ENCODE results near the gene LRRK1.

The LRRK1 gene

DNA sequence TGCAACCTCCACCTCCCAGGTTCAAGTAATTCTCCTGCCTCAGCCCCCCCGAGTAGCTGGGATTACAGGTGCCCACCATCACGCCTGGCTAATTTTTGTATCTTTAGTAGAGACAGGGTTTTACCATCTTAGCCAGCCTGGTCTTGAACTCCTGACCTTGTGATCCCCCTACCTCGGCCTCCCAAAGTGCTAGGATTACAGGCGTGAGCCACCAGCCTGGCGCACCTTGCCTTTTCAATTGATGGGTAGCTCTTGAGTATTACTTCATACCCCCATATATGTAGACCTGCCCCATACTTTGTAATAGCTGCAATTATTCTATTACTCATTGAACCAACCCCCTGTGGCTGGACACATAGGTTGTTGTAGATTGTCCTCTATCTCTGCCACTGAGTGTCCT, 101.3 kb downstream of the LRRK1 start:
- in situ Hi-C loops (cut with MboI; ENCODE audit: low sequenced_read_pairs): no loop called here

DNA sequence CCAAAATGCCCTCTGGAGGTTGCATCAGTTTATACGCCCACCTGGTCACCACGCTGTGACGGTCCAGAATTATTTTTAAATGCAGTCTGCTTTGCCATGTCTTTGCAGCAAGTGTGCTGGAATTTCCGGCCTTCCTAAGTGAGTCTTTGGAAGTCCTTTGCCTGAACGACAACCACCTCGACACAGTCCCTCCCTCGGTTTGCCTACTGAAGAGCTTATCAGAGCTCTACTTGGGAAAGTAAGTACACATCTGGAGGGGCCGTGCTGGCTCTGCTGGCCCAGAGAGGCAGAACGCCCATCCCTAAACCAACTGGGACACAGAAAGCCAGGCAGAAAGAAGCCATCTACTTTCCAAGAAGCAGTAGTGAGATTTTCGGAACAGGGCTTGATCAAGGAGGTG, 101.8 kb downstream of the LRRK1 start:
- in situ Hi-C loops (cut with MboI; ENCODE audit: low sequenced_read_pairs): no loop called here

DNA sequence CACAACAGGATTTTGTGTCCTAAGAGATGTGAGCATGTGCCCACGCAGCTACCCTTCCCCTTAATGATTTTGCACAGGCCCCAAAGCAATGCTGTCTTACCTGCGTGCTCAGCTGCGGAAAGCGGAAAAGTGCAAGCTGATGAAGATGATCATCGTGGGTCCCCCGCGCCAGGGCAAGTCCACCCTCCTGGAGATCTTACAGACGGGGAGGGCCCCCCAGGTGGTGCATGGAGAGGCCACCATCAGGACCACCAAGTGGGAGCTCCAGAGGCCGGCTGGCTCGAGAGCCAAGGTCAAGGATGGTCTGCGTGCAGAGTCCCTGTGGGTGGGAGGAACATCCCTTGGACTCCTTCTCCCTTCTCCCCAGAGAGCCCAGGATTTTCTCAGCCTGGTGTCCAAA, 103.1 kb downstream of the LRRK1 start:
- in situ Hi-C loops (cut with MboI; ENCODE audit: low sequenced_read_pairs): no loop called here

DNA sequence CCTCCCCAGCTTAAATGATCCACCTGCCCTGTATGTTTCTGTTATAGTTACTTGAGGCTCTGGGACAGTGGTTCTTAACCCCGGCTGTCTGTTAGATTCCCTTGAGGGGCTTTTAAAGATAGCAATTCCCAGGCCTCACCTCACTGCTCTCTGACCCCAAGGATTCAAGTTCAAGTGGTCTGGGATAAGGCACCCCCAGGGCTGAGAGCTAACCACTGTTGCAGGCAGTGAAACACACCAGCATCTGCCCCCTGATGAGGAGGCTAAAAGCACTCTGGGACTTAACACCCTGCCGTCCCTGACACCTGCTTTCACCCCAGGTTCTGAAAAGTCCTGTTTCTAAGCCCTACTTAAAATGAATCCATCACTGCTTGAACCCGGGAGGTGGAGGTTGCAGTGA, 103.7 kb downstream of the LRRK1 start:
- in situ Hi-C loops (cut with MboI; ENCODE audit: low sequenced_read_pairs): no loop called here

DNA sequence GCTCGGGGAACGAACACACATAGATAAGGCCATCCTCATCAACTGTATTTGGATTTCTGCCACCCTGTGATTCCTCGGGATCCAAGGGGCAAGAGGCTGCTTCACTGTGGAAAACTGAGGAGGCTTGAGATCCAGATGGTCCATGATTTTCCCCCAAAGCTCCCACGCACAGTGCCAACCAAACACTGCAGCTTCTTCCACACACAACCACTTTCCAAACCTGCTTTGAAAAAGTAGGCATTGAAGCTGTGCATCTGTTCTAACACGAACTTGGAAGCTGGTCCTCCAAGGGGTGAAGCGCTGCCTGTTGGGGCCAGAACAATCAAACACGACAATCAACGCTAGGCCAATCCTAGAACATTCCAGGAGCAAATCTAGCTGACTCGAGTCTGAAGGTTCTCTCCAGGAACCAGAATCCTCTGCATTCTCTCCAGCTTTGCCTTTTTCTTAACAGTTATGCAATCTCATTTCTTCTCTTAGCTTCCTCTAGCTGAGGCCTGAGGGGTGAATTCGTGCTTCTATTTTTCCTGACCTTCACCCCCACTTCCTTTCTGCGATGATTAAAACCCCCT, 104.4 kb downstream of the LRRK1 start:
- in situ Hi-C loops (cut with MboI; ENCODE audit: low sequenced_read_pairs): no loop called here

DNA sequence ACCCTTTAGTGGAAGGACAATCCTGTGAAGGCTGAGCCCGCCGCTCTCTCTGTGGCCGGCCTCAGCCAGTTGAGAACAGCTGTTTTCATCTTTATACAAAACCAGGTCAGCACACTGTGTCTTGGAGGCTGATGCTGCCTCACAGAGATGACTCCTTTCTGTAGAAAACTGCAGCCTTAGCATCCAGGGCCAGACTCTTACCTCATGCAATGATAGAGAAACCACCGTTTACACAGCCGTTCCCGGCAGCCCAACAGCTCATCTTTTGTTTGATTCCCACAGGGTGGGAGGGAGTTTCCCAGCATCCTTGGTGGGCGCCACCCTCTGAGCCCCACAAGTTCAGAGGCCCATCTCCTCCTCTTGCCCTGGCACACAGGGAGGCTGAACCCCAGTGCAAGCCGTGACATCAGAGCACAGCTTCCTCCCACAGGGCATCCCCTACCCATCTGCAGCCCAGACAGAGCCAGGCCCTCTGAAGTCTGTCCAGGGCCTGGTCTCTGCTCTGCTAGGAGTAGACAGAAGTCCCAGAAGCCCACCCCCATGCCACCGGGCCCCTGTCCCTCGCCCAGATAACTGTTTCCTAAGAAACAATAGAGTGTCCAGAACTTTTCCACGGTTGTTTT, 105.0 kb downstream of the LRRK1 start:
- in situ Hi-C loops (cut with MboI; ENCODE audit: low sequenced_read_pairs): no loop called here

DNA sequence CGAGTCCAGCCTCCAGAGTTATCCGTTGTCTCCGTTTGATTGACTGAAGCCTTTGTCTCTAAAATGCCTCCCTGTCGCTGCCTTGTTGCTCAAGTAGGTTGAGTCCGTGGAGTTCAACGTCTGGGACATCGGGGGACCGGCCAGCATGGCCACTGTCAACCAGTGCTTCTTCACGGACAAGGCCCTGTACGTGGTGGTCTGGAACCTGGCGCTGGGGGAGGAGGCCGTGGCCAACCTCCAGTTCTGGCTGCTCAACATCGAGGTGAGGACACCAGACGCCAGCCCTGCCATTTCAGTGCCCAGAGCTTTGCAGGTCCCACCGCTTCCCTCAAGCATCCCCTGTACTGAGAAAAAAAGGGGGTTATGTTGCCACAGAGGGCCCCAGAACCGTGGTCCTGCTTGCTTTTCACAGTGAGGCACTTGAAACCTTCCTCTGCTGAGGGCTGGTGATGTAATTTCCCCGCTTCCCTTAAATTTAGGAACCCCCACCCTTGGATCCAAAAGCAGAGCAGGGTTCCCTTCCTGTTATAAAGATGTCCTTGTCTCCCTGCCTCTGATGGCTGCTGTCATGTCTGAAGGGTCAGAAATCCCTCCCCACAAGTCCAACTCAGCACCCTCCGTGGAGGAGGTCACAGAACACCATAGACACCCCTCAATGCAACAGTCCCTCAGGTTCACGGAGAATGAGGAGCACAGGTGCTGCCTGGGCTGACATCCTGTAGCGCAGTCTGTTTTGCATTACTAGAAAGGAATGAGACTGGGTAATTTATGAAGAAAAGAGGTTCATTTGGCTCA, 105.7 kb downstream of the LRRK1 start:
- in situ Hi-C loops (cut with MboI; ENCODE audit: low sequenced_read_pairs): loop anchor here (25.0 kb wide), 1 partner anchor 237 kb away; the partner anchor contains the start of gene CHSY1

DNA sequence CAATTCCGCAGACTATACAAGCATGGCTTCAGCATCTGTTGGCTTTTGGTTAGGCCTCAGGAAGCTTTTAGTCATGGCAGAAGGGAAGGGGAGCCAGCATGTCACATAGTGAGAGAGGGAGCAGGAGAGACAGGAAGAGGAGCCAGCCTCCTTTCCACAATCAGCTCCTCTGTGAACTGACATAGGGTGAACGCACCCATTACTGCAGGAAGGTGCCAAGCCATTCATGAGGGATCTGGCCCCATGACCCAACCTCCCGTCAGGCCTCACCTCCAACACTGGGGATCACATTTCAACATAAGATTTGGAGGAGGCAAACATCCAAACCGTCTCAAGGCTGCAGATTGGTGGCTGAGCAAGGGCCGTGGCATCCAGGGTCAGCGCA, 106.3 kb downstream of the LRRK1 start:
- in situ Hi-C loops (cut with MboI; ENCODE audit: low sequenced_read_pairs): loop anchor here (25.0 kb wide), 1 partner anchor 237 kb away; the partner anchor contains the start of gene CHSY1

DNA sequence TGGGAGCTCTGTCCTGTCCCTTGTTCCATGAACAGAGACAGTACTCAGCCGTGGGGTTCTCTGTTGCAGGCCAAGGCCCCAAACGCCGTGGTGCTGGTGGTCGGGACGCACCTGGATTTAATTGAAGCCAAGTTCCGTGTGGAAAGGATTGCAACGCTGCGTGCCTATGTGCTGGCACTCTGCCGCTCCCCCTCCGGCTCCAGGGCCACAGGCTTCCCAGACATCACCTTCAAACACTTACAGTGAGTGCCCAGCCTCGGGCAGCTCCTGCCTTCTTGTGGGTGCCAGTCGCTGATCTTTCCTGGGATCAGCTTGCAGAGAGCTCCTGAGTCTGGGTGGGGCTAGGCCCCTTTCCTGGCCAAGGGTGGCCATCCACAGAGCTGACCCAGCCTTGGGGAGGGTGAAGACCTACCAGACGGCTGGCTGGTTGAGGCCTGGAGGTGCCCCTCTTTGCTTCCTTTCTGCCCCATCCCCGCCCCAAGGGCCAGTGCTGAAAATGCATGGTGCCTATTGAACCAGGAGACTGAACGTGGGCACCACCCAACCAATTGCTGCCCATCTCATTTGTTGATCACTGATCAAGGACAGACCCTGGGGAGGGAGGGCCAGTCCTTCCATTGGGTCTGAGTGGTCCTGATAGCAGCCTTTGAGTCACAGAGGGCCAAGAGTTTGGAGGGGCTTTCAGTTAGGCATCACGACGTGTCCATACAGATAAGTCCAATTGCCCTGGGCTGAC, 106.9 kb downstream of the LRRK1 start:
- in situ Hi-C loops (cut with MboI; ENCODE audit: low sequenced_read_pairs): loop anchor here (25.0 kb wide), 1 partner anchor 236 kb away; the partner anchor contains the start of gene CHSY1

DNA sequence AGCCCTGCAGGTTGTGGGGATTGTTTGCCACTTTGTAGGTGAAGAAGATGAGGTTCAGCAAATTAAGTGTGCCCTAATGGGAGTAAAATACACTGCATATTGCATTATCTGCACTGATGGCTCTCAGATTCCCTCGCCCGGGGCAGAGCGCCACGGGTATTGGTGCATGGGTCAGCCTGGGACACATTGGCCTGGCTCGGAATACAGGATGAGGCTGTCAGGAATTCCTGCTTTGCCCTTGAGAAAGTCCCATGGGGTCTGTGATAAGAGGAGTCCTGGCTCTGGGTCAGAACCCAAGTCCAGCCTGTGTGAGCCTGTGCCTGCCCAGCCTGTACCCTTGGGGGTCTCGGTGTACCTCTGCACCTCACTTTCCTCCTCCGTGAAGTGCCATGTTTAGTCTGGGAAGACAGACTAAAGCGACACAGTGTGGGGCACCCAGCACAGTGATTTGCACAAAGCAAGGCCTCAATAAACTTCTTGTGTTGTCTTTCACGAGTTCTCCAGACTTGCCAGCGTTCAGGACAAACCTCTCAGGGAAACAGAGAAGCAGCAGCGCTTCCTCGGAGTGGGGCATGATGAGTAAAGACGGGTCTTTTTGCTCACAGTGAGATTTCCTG, 107.6 kb downstream of the LRRK1 start:
- in situ Hi-C loops (cut with MboI; ENCODE audit: low sequenced_read_pairs): loop anchor here (25.0 kb wide), 1 partner anchor 236 kb away; the partner anchor contains the start of gene CHSY1

DNA sequence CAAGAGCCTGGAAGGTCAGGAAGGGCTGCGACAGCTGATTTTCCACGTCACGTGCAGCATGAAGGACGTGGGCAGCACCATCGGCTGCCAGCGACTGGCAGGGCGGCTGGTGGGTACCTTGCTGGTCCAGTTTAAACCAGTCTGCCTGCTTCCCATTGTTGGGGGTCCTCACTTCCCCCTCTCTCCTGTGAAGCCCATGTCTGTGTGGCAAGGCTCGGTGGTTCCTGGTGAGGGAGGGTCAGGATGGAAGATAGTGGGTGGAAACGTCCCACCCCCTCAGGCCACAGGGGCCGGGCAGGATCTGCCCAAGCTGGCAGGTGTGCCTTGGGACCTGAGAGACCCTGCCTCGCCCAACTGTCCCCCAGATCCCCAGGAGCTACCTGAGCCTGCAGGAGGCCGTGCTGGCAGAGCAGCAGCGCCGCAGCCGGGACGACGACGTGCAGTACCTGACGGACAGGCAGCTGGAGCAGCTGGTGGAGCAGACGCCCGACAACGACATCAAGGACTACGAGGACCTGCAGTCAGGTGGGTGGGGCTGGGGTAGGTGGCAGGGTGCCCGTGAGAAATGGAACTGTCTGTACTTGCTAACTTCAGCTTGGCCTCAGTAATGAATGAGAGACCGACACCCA, 108.2 kb downstream of the LRRK1 start:
- in situ Hi-C loops (cut with MboI; ENCODE audit: low sequenced_read_pairs): loop anchor here (25.0 kb wide), 1 partner anchor 235 kb away; the partner anchor contains the start of gene CHSY1

DNA sequence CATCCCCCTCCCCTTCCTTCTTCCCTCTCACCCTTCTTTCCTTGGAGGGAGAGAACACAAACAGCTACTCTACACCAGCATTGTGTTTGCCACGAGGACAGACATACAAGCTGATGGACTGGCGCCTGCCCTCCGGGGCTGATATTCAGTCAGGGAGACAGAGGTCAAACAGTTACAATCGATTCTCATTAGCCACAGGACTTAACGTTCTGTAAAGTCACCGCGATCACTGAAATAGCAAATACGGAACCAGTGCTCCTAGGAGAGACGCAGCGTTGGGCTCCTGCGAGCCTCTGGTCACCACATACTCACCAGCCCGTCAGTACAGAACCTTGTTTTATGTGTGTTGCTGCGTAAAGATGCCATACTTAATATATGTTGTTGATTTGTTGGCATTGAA, 108.8 kb downstream of the LRRK1 start:
- in situ Hi-C loops (cut with MboI; ENCODE audit: low sequenced_read_pairs): loop anchor here (25.0 kb wide), 1 partner anchor 234 kb away; the partner anchor contains the start of gene CHSY1

DNA sequence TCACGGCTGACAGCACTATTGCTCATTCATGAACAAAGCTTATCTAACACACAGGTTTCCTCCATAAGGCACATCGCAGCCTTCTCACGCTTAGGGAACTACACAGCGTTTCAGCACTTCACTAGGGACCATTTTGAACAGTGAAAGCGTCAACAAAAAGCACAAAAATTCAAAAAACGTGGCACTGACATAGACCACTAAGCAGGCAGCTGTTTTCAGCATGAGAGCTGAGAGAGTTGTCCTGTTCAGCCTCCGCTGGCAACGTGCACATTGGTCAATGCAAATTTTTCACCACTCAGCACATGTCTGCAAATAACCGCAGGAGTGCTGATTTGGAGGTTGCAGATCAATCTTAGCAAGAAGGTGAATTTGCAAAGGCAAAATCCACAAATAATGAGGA, 109.2 kb downstream of the LRRK1 start:
- in situ Hi-C loops (cut with MboI; ENCODE audit: low sequenced_read_pairs): loop anchor here (25.0 kb wide), 1 partner anchor 234 kb away; the partner anchor contains the start of gene CHSY1

DNA sequence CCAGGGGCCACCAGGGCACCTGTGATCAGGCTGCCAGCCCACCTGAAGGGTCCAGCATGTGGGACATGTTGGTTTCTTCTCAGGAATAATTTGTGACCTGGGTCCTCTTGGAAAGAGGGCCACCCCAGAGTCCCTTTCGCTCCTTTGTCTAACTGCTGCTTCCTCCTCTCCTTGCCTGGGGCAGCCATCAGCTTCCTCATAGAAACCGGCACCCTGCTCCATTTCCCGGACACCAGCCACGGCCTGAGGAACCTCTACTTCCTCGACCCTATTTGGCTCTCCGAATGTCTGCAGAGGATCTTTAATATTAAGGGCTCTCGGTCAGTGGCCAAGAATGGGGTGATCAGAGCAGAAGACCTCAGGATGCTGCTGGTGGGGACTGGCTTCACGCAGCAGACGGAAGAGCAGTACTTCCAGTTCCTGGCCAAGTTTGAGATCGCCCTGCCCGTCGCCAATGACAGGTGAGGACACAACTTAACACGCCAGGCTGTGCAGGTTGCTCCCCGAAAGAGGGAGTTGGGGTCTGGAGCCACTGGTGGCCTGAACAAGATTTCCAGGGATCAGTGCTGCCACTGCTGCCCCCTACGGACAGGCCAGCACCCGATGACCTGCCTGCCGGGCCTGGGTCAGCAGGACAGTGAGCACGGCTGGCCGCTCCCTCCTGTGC, 109.7 kb downstream of the LRRK1 start:
- in situ Hi-C loops (cut with MboI; ENCODE audit: low sequenced_read_pairs): loop anchor here (25.0 kb wide), 1 partner anchor 233 kb away; the partner anchor contains the start of gene CHSY1

DNA sequence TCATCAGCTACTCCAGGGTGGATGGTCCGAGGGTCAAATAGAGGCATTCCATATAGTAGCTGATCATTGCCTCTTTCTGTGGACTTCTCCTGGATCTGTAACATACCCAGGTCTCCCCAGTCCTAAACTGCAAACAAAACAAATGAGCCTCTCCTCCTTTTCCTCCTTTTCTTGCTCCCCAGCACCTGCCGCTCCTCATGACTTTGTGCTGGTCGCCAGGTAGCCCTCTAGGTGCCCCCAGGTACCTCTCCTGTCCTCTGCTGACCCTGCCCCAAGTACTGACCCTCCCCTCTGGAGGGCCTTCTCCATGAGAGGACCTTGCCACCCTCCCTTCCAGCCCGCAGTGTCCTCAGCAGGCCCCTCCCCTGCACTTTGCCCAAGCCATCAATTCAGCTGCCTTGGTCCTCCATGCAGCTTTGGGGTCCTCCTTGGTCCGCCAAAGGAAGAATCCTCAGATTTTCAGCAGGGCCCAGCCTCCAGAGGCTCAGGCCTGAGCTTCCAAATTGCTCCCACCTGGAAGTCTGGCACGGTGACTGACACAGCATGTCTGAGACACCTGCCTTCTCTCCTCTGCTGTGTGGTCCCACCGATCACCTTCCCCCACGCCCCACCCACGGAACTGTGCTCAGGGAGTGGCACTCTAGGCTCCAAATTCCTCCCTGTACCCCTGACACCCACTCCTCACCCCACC, 111.0 kb downstream of the LRRK1 start:
- in situ Hi-C loops (cut with MboI; ENCODE audit: low sequenced_read_pairs): loop anchor here (25.0 kb wide), 1 partner anchor 232 kb away; the partner anchor contains the start of gene CHSY1

DNA sequence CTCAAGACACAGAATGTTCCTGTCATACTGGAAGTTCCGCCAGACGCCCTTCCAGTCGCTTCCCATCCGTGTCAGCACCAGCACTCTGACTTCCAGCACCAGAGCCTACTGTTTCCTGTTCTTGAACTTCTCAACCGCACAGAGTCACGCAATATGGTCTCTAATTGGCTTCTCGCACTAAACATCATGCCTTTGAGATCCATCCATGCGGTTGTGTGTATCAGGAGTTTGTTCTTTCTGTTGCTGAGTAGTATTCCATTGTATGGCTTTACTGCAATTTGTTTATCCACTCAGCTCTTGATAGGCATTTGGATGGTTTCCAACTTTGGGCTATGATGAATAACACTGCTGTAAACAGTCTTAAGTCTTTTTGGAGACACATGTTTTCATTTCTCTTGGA, 112.1 kb downstream of the LRRK1 start:
- in situ Hi-C loops (cut with MboI; ENCODE audit: low sequenced_read_pairs): loop anchor here (25.0 kb wide), 1 partner anchor 231 kb away; the partner anchor contains the start of gene CHSY1

DNA sequence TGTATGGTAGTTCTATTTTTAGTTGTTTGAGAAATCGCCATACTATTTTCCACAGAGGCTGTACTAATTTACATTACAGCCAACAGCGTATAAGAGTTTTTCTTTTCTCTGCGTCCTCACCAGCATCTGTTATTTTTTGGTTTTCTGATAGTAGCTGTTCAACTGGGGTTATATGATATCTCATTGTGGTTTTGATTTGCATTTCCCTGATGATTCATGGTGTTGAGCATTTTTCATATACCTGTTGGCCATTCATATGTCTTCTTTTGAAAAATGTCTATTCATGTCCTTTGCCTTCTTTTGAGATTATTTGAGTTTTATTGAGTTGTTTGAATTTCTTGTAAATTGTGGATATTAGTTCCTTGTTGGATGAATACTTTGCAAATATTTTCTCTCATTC, 114.6 kb downstream of the LRRK1 start:
- in situ Hi-C loops (cut with MboI; ENCODE audit: low sequenced_read_pairs): loop anchor here (25.0 kb wide), 1 partner anchor 228 kb away; the partner anchor contains the start of gene CHSY1

DNA sequence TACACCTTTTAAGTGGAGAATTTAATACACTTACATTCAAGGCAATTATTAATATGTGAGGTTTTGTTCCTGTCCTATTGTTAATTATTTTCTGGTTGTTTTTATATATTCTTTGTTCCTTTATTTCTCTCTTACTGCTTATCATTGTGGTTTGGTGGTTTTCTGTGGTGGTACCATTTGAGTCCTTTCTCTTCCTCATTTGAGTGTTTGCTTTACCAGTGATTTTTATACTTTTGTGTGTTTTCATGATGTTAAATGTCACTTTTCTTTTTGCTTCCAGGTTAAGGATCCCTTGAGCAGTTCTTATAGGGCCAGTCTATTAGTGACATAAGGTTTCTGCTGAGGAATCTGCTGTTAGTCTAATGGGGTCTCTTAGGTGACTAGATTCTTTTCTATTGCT, 116.5 kb downstream of the LRRK1 start:
- in situ Hi-C loops (cut with MboI; ENCODE audit: low sequenced_read_pairs): loop anchor here (25.0 kb wide), 1 partner anchor 227 kb away; the partner anchor contains the start of gene CHSY1

Data from hTERT RPE-1 (cell line).